GM18508 (cell line): ENCODE data around the gene MRPS31.

Source experiments
- ATAC-seq: cut with Tn5 transposase; IDR thresholded peaks from one replicate; pipeline ENCODE4 v1.9.1; 2021; ENCODE audit warnings: moderate number of reproducible peaks; ENCODE audit not compliant: insufficient read depth, unreplicated experiment

The MRPS31 gene

DNA sequence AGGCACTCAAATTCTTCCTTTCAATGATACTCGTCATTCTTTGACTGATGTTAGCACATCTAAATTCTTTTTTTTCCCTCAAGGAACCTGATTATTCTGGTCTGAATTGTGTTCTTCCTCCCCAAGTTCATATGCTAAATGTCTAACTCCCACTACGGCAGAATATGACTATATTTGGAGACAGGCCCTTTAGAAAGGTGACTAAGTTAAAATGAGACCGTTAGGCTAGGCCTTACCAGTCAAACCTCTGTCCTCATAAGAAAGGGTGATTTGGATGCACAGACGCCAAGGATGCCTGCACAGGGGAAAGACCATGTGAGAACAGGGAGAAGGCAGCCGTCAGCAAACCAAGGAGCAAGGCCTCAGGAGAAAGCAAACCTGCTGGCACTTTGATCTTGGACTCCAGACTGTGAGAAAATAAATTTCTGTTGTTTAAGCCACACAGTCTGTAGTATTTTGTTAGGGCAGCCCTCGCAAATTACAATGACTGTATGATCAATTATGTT, 91.5 kb downstream of the MRPS31 start:
- ATAC-seq = no peak
